Peyer's patch (tissue), 4 donors: Measurements from ENCODE around the gene CAV1.
A peak's percentile ranks its signal among the peaks of the same experiment; 100 is the strongest.

ENCODE experiments used
- CTCF ChIP-seq, 6 experiments: fragments of 450-650 bp in 4 of 6; fragments of 200-600 bp in 2 of 6; sonication (generic) in 1 of 6; IDR thresholded peaks; one replicate each; pipeline ENCODE4 v1.5.1; 2017 to 2019; ENCODE audit warnings: antibody characterized with exemption in 6 of 6, mild to moderate bottlenecking in 3 of 6, moderate library complexity in 1 of 6
- POLR2A ChIP-seq, 2 donors: fragments of 450-650 bp; IDR thresholded peaks; one replicate each; pipeline ENCODE4 v1.5.1; 2017; ENCODE audit warnings: antibody characterized with exemption in 2 of 2, mild to moderate bottlenecking in 2 of 2, moderate library complexity in 2 of 2

GRCh38 chr7:116525913-116526861 is 1.4 kb downstream of the CAV1 start:
- TF ChIP-seq CTCF (IDR thresholded peaks at IDR 0.05) (peak; percentile 72 to 83 (median 82)), POLR2A (IDR thresholded peaks at IDR 0.05) (no peak)
